Urothelium cell line (cell line): ENCODE measurements around the gene FAM117A.
"Not testable (repeated sequence)": the region's sequence is repeated elsewhere in the genome, so short reads cannot be mapped to it uniquely, and the experiment has no call there.

Experiments used
- DNase-seq: peaks from one replicate; pipeline ENCODE4 v3.0.0; 2011; ENCODE audit warnings: low spot score, mixed read lengths
- FAIRE-seq: peaks from 2 replicates; lab custom pipeline; 2011; peaks lifted over from hg19 to GRCh38; lab: Jason Lieb, UNC

The FAM117A gene

DNA sequence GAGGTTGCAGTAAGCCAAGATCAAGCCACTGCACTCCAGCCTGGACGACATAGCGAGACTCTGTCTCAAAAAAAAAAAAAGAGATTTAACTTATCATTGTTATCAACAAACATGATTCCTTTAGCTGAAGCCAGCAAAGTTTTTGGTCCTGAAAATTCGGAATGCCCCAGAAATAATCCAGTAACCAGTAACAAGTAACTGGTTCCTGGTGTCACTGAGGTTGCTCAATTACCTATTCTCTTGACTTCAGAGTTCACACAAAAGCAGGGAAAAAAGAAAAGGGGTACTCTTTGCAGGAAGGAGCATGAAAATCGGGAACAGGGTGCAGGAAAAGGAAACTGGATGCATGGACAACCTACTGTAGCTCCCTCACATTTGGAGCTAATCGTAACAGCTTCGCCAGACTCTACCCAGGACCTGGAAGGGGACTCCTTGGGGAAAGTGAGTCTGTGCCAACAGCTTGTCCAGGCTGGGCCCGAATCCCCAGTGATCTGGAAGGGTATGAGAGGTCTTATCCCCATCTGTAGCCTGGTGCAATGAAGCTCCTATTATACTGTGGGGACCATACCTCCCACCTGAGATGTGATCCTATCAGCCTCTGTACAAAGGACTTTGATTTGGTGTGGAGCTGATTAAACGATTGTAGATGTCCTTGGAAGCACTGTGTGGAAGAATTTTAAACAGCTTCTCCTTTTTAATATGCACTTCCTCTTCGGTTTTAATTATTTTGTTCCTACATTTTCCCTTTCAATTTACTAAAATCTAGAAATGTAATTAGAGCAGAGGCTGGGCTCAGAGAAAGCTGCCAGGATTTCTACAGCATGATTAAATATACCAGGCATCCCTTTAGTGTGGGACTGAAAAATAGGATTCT, 82.6 kb downstream of the FAM117A start:
- DNase-seq: no peak
- no peak for FAIRE-seq

DNA sequence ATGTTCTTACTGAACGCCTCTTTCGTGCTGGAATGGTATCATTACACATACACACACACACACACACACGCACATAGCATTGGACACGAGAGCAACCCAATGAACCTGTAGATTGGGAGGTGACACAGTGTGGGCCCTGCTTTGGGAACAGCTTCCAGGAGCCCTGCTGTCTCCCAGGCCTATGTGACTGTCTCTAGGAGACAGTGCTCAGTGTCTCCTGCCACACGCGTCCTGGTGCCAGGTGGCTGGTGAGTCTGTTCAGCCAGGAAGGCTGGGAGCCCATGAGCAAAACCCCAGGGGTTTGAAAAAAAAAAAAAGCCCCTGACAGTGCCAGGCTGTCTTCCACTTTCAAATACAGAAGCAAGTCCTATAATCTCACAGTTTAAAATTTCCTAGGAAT, 83.6 kb downstream of the FAM117A start:
- no peak for DNase-seq
- no peak for FAIRE-seq

DNA sequence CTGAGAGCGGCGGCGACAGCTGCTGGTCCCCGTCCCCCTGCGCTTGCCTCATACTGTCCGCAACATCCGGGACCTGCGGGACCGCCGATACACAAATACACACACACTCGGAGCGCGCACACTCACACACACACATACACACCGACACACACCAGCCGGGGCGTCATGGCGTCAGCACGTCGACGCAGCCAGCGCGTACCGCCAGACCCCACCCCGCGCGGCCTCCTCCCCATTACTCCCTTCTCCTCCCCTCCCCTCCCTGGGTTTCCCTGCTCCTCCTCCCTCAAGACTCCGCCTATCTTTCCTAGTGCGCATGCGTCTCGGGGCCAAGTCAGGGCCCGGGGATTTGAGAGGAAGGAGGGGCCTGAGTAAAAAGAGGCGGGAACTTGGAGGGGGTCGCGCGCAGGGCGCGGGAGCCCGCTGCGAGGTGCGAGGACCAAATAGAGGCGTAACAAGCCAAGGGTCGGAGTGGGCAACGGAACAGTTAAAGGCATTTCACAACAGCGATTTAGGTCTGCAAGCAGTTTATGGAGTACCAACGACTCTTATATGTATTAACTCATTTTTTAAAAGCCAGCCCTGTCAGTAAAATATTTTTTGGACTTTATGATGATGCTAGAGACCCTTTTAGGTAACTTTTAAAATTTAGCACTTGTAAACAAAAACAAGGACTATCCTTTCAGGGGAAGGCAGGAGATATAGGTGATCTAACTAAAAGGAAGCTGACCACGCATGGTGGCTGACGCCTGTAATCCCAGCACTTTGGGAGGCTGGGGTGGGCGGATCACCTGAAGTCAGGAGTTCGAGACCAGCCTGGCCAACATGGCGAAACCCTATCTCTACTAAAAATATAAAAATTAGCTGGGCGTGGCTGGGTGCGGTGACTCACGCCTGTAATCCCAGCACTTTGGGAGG, 85.7 kb downstream of the FAM117A start, which contains the start of gene SPOP:
Gene SPOP, minus strand, starts transcription at position 165 of the 915 bp plus-strand sequence. CDS start 55,287 bp downstream, outside the sequence.
- DNase-seq (peak; percentile 98), FAIRE-seq (peak; percentile 87)

DNA sequence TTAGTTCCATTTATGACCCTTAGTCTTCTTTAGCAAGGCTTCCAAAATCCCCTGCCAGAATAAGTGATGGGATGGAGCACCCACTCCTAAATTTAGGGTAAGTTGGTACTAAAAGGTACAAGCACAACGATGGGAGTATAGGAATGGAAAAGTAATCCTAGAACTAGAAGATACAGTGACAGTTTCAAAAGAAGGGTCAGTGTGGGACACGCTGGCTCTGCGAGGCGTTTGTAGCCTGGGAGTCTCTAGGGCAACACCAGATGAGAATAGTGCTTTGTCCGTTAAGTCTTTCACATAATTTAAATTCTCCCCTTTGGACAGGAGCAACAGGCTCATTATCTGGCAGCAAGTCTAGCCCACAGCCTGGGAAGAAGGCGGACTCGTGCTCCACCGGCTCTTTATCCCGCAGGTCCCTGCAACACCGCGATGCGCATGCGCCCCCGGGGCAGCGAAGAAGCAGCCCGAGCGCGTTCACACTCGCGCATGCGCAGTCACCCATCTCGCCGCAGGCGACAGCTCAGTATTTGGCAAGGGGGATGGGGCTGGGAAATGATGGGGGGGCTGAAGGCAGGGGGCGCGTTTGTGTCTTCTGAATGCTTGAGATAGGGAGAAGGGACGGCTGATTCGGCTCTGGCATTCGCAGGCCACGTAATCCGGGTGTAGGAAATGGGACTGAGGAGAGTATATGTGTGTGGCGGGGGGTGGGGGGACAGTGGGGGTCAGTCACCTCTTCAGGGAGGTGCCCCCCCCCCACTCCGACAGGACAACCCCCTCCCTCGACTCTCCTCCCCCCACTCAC, 86.6 kb downstream of the FAM117A start:
- DNase-seq: peak; percentile 99
- FAIRE-seq: peak; percentile 80

DNA sequence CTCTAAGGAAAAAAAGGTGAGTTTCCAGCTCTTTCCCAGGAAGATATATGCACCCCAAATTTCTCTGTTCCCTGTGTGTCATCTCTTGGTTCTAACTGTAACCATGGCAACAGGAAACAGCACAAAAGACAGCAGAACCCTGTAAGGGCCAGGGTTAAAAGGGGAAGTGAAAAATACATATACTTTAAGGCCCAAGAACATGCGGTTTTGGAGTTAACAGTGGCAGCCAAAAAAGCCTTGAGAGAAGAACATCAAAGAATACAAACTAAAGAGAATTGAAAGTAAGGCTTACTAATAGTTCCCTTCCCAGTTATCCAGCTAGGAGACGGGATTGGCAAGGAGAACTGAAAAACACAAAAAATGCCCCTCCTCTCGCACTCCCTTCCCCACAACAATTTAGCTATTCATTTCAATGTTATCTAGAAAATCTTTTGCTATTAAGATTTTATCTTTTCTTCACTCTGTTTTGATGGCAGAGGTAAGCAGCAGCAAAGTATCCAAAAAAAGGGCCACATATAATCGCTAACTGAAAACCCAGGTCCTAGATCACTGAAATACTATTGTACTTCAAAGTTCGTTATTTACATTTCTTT, 87.6 kb downstream of the FAM117A start:
- DNase-seq (no peak), FAIRE-seq (no peak)

DNA sequence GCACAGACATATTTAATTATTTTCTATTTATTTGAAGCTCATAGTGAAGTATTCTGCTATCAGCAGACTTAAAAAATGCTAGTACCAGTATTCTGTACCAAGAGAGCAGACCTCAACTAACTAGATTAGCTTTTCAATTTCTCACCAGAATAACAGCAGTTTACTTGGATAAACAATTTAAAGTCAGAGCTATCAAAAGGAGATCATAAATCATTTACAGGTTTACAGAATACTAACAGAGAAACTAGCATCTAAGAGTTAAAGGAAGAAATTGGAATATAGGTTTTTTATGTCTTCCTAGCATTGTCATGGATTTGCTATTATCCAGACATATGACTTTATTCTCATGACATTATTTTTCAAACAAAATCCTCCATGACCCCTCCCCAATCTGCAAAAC, 89.4 kb downstream of the FAM117A start:
- no peak for FAIRE-seq
- no peak for DNase-seq

DNA sequence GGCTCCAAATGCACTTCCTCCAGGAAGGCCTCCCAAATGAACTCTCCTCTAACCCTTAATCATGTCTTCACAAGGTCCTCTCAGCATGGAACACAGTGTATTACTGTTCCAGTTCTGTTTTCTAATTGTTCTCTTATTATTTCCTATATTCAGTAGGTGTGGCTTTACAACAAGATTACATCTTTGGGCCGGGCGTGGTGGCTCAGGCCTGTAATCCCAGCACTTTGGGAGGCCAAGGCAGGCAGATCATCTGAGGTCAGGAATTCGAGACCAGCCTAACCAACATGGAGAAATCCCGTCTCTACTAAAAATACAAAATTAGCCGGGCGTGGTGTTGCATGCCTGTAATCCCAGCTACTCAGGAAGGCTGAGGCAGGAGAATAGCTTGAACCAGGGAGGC, 90.3 kb downstream of the FAM117A start:
- not testable (repeated sequence) for DNase-seq, FAIRE-seq

DNA sequence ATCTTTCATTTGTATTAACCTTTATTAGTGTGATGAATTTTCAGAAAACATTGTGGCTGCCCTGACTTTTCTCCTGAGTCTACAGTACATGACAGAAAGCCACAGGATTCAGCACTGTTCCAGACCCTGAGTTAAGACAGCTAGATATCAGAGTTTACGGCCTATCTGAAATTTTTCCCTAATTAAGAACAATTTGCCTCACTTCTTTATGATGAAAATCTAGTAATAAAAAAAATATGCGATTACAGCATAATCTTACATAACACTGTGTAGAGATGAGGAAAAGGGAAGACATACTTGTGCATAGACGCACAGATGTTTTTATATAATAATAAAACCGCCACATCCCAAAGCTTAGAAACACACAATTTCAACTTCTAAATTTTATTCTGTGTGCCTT, 93.3 kb downstream of the FAM117A start:
- DNase-seq (no peak), FAIRE-seq (no peak)

DNA sequence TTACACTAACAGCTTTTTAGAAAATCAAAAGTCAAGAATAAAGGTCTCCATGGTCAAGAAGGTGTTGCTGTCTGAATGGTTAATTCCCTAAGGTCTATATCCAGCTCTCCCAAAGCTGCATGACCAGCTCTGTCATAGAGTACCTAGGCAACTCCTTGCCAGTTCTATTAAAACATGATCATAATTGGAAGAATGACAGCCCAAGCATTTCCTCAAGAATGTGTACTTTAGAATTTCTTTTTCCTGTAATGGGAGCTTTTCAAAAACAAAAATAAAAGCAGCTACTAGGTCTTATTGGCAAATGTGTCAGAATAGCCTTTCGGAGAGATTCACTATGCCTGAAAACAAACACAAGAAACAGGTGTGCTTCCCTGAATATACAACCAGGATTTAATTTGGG, 93.9 kb downstream of the FAM117A start:
- DNase-seq (no peak), FAIRE-seq (no peak)

DNA sequence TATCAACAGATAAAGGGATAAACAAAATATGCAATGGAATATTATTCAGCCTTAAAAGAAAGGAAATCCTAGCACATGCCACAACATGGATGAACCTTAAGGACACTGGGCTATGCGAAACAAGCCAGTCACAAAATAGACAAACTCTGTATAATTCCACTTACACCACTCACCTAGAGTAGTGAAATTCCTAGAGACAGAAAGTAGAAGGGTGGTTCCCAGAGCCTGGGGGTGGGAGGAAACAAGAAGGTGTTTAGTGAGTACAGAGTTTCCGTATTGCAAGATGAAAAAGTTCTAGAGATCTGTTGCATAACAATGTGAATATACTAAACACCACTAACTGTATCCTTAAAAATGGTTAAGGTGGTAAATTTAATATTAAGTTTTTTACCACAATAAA, 96.1 kb downstream of the FAM117A start:
- FAIRE-seq: no peak

DNA sequence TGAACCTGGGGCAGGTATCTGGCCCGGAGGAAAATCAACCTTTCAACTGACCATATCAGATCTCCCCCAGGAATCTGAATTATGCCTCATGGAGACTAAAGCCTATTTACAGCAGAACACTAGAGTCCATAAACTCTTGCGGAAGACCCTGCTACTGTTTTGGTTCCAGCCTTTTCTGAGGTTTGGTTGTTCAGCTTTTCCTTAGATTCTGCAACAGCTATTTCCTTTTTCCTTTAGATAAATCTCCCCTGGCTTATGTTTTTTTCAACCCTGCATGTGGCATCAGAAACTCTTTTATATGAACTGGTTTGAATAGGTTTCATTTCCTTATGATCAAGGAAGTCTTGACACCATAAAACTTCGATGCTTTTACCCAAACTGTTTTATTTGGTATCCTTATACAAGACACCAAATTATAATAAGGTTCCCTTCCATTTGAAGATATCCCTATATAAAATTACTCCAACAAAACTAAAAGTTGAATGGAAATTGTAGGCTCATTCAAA, 99.2 kb downstream of the FAM117A start:
- FAIRE-seq: no peak

More for the DNA sequence above, 96.1 kb downstream of the FAM117A start:
- no peak for DNase-seq

More for the DNA sequence above, 99.2 kb downstream of the FAM117A start:
- no peak for DNase-seq
